ENCODE measurements around the gene LIPC. TPM values are rescaled to one million over a fixed set of nuclear protein-coding genes. Genes with fewer than 3 reads are reported as not detected.

The LIPC gene
- total RNA-seq, 4 donors from 2014 or later, result 0.47 TPM; not detected in 3

GRCh38 chr15:58589047-58589446 lies 157.3 kb downstream of the LIPC start:
- intact Hi-C loops (cut with DNase I; ENCODE audit: low total_unique reads), result no loop called here
- Histone ChIP-seq H3K27ac (no peak overlapping the region), H3K36me3 (no peaks in the 10 kb centered on the region), H3K4me1 (no peaks in the 10 kb centered on the region), H3K9me3 (no peaks in the 10 kb centered on the region), H3K27me3 (no peaks in the 10 kb centered on the region), H3K4me3 (no peak overlapping the region)
- no peak for TF ChIP-seq CTCF (IDR thresholded peaks at IDR 0.05 in 4 of 5, conservative IDR thresholded peaks at IDR 0.05 in 1 of 5)
- no peak for TF ChIP-seq POLR2A (IDR thresholded peaks at IDR 0.05)
- ATAC-seq (no peak), DNase-seq (no peak)
- in situ Hi-C loops (cut with MboI; ENCODE audit: low sequenced_read_pairs in 4 of 4), result no loop called here

- intact Hi-C loops (cut with DNase I; ENCODE audit: low total_unique reads) (no loop called here), in situ Hi-C loops (cut with MboI; ENCODE audit: low sequenced_read_pairs in 4 of 4) (no loop called here)
- Histone ChIP-seq H3K4me1 (no peaks in the 10 kb centered on the region), H3K4me3 (no peak overlapping the region), H3K9me3 (no peaks in the 10 kb centered on the region), H3K36me3 (no peaks in the 10 kb centered on the region), H3K27ac (no peak overlapping the region), H3K27me3 (no peaks in the 10 kb centered on the region)
- ATAC-seq (no peak), DNase-seq (no peak)
- TF ChIP-seq POLR2A (IDR thresholded peaks at IDR 0.05), result no peak
- no peak for TF ChIP-seq CTCF (IDR thresholded peaks at IDR 0.05 in 4 of 5, conservative IDR thresholded peaks at IDR 0.05 in 1 of 5)
Observed at GRCh38 chr15:58590236-58590635, 158.4 kb downstream of the LIPC start.

- intact Hi-C loops (cut with DNase I; ENCODE audit: low total_unique reads) (no loop called here), in situ Hi-C loops (cut with MboI; ENCODE audit: low sequenced_read_pairs in 4 of 4) (no loop called here)
- DNase-seq, result no peak
Observed at GRCh38 chr15:58590926-58591325, 159.1 kb downstream of the LIPC start.

GRCh38 chr15:58593870-58594269 lies 162.1 kb downstream of the LIPC start:
- ATAC-seq (no peak), DNase-seq (no peak)
- in situ Hi-C loops (cut with MboI; ENCODE audit: low sequenced_read_pairs in 4 of 4) (no loop called here), intact Hi-C loops (cut with DNase I; ENCODE audit: low total_unique reads) (loop anchor here (2.0 kb wide), 1 partner anchor 21 kb away; no protein-coding TSS in a partner anchor)
- Histone ChIP-seq H3K9me3 (no peaks in the 10 kb centered on the region), H3K4me3 (no peak overlapping the region), H3K36me3 (peaks cover 0 to 11% of the 10 kb centered on the region in 2 donors), H3K4me1 (no peaks in the 10 kb centered on the region), H3K27ac (no peak overlapping the region), H3K27me3 (no peaks in the 10 kb centered on the region)
- TF ChIP-seq POLR2A (IDR thresholded peaks at IDR 0.05), result no peak
- TF ChIP-seq CTCF (IDR thresholded peaks at IDR 0.05 in 4 of 5, conservative IDR thresholded peaks at IDR 0.05 in 1 of 5), result no peak

More at GRCh38 chr15:58590926-58591325, 159.1 kb downstream of the LIPC start:
- Histone ChIP-seq H3K27me3 (no peaks in the 10 kb centered on the region), H3K36me3 (no peaks in the 10 kb centered on the region), H3K27ac (no peak overlapping the region), H3K4me1 (no peaks in the 10 kb centered on the region), H3K9me3 (no peaks in the 10 kb centered on the region), H3K4me3 (no peak overlapping the region)
- no peak for ATAC-seq
- no peak for TF ChIP-seq CTCF (IDR thresholded peaks at IDR 0.05 in 4 of 5, conservative IDR thresholded peaks at IDR 0.05 in 1 of 5)
- TF ChIP-seq POLR2A (IDR thresholded peaks at IDR 0.05), result no peak

- no peak overlapping the region for H3K4me3 ChIP-seq
- H3K27me3 ChIP-seq, result no peaks in the 10 kb centered on the region
- TF ChIP-seq POLR2A (IDR thresholded peaks at IDR 0.05), result no peak
- no peak for TF ChIP-seq CTCF (IDR thresholded peaks at IDR 0.05 in 4 of 5, conservative IDR thresholded peaks at IDR 0.05 in 1 of 5)
- in situ Hi-C loops (cut with MboI; ENCODE audit: low sequenced_read_pairs in 4 of 4), result no loop called here
- H3K36me3 ChIP-seq, result peaks cover 0 to 11% of the 10 kb centered on the region in 2 donors
- ATAC-seq (no peak), DNase-seq (no peak)
- H3K9me3 ChIP-seq, result no peaks in the 10 kb centered on the region
- H3K27ac ChIP-seq, result no peak overlapping the region
- intact Hi-C loops (cut with DNase I; ENCODE audit: low total_unique reads), result loop anchor here (2.0 kb wide), 1 partner anchor 20 kb away; no protein-coding TSS in a partner anchor
- no peaks in the 10 kb centered on the region for H3K4me1 ChIP-seq
Observed at GRCh38 chr15:58594898-58595297, 163.1 kb downstream of the LIPC start.
